OCI-LY7 (cell line): ENCODE measurements around the gene ATXN10.

ENCODE experiments used
- EZH2phosphoT487 ChIP-seq: fragments of 200-600 bp; sonication (generic); IDR thresholded peaks from 2 replicates; pipeline ENCODE4 v1.6.1; 2018; ENCODE audit warnings: low read depth, borderline replicate concordance, mild to moderate bottlenecking, mixed run types, antibody characterized with exemption, low read length, moderate library complexity, mixed read lengths
- TF ChIP-seq, protein P1 (sequence below): fragments of 200-600 bp; sonication (generic); conservative IDR thresholded peaks from 2 replicates; pipeline ENCODE4 v1.5.1; 2014; ENCODE audit warnings: mild to moderate bottlenecking, antibody characterized with exemption, low read length, moderate library complexity, mixed read lengths

DNA sequence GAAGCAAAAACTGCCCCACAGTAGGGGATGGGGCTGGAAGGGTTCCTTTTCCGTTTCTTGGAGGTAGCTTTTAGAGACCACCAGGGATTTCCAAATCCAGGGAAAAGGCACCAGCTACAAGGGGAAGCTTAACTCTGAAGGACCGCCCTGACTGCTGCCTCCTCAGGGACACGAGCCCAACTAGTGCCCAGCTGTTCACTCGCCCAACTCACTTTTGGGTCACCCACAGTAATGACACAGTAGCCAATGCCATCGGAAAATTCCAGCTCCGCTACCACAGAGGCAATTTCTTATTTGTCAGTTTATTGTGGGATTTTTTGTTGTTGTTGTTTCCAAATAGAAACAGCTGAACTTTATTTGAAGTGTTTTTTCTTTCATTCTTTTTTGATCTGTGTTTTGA, 141.3 kb downstream of the ATXN10 start:
- TF ChIP-seq, protein P1, sequence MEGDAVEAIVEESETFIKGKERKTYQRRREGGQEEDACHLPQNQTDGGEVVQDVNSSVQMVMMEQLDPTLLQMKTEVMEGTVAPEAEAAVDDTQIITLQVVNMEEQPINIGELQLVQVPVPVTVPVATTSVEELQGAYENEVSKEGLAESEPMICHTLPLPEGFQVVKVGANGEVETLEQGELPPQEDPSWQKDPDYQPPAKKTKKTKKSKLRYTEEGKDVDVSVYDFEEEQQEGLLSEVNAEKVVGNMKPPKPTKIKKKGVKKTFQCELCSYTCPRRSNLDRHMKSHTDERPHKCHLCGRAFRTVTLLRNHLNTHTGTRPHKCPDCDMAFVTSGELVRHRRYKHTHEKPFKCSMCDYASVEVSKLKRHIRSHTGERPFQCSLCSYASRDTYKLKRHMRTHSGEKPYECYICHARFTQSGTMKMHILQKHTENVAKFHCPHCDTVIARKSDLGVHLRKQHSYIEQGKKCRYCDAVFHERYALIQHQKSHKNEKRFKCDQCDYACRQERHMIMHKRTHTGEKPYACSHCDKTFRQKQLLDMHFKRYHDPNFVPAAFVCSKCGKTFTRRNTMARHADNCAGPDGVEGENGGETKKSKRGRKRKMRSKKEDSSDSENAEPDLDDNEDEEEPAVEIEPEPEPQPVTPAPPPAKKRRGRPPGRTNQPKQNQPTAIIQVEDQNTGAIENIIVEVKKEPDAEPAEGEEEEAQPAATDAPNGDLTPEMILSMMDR: no peak
- TF ChIP-seq EZH2phosphoT487: no peak
